HTERT RPE-1 (cell line): ENCODE data around the gene CMTM3.
"Not testable (repeated sequence)": the region's sequence is repeated elsewhere in the genome, so short reads cannot be mapped to it uniquely, and the experiment has no call there.

Experiments
- in situ Hi-C: fragments of 300-500 bp; cut with MboI; formaldehyde crosslinking; loops from 4 replicates; pipeline ENCODE4 v1.14.3; 2020; ENCODE audit warnings: low sequenced_read_pairs

The CMTM3 gene

DNA sequence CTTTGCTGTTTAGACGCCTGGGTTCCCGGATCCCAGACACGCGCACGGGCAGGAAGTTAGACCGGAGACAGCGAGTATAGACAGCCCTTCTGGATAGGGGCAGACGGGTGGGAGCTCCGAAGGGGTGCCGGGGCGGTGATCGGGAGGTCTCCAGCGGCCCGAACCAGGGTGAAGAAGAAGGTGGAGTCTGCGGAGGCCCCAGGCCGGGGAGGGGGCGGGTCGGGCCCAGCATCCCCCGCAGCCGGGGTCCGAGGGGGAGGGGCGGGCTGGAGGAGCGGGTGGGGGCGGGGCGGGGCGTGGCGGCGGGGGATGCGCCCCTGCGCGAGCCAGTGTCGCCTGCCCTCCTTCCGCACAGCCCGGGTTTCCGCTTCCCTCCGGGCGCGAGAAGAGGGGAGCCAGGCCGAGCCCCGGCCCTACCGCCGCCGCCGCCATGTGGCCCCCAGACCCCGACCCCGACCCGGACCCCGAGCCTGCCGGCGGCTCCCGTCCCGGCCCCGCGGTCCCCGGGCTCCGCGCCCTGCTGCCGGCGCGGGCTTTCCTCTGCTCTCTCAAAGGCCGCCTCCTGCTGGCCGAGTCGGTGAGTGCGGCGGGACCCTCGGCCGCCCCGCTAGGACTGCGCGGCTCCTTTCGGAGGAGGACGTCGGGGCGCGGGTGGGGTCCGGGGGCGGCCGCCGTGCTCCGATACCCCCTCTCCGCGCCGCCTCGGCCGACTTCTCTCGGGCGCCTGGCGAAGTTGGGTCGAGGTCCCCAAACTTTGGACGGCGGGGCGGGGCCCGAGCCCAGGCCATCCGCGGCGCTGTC is at the start of gene CMTM3:
TSS of gene CMTM3 (plus strand) at position 329 of the 801 bp plus-strand sequence. CDS start at position 431, 102 bp downstream.
- in situ Hi-C loops = no loop called here

DNA sequence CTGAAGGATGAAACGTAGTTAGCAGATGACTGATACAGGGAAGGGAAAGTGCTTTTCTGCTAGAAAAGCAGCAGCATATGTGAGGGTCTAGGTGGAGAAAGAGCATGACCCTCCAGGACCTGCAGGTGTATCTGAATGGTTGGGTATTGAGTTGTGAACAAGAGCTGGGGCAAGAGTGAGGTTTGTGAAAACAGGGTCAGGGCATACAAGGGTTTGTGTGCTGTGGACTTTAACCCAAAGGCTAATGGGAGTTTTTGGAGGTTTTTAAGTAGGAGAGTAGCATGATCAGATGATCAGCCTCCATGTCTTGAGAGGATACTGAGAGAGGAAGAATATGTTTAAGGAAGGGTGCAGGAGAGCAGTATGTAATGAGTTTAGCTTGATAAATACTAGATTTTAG is 44.4 kb upstream of the CMTM3 start:
- in situ Hi-C loops = no loop called here

DNA sequence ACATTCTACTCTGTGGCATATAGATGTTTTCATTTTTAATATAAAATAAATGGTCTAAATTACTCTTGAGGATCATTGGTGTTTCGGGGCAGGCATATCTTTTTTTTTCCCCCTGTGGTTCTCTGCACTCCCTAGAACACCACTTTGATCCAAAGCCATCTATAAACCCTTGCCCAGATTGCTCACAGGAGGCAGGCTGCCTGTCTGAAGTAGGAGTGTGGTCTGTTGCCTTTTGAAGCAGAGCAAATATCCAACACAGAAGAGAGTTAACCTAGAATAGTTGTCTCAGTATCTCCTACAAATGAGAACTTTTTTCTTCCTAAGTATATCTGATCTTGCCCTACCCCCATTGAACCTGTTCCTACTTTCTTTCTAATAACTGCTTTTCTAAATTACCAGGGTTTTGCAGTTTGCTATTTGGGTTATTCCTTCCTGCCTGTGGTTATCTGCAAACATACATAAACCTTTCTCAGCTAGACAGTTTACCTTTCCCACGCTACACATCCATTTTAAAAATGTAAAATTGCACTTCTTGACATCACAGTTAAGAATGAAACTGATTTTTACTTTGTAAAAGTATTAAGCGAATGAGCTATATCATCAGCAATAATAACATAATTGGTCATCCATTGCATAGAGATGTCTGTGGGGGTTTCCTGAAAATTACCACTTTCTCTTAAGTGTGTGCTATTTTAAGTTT is 43.0 kb upstream of the CMTM3 start:
- in situ Hi-C loops = no loop called here

DNA sequence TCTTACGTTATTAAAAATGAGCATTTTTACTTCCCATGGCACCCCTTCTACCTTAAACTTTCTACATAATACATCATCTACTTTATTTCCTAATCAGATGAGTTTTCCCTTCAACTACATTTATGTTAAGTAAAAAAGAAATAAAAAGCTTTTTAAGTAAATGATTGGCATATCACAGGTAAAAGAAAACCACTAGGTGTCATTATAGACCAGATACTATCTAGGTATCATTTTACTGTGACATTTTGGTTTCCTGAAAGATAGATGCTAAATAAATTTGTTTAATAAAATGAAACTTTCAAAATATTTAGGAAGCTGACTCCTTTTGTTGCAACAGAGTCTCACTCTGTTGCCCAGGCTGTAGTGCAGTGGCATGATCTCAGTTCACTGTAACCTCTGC is 42.1 kb upstream of the CMTM3 start:
- in situ Hi-C loops = no loop called here

DNA sequence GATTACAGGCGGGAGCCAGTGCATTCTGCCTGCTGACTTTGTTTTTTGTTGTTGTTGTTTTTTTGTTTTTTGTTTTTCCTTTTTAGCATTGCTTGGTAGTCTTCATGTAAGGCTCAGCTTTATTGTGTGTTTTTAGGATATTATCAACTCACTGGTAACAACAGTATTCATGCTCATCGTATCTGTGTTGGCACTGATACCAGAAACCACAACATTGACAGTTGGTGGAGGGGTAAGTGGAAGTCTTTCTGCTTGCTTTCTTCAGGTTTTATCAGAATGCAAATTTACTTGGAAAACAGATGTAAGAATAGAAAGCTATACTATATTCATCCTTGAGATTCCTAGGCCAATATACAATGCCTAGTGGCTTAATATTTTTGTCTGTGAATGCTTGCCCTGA is 41.5 kb upstream of the CMTM3 start:
- in situ Hi-C loops = no loop called here

DNA sequence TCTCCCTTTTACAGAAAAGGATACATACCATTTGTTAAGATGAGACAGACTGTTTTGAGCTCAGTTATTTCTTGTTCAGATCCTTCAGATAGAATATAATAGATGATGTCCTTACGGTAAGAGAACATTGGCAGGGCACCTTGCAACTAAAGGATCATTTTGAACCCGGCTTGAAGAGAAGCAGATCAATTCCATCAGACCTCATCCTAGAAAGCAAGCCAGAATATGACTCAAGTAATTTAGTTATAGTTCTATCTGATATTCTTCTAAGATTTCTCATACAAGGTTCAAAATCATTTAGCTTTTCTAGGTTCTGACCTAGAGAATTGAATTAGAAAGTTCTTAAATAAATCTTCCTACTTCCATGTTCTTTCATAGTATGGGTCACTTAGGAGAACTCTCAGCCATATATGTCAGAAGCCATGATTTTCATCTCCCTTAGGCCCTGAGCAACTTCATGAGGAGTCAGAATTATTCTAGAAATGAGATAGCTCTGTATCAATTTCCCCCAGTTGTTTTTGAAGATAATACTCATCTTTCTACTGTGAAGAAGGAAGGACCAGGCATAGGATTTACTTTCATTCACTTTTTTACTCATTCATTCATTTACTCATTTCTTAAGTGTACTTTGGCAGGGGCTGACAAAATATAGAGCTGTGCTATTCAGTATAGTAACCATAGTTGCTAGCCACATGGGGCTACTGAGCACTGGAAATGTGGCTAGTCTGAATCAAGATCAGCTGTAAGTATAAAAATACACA is 40.8 kb upstream of the CMTM3 start:
- in situ Hi-C loops = no loop called here

- in situ Hi-C loops = no loop called here
Observed at GRCh38 chr16:66566051-66566901, 38.2 kb upstream of the CMTM3 start, which contains the start of gene CMTM1. Gene CMTM1 (plus strand): TSS chr16:66566439. CDS start chr16:66566514, 75 bp downstream.

DNA sequence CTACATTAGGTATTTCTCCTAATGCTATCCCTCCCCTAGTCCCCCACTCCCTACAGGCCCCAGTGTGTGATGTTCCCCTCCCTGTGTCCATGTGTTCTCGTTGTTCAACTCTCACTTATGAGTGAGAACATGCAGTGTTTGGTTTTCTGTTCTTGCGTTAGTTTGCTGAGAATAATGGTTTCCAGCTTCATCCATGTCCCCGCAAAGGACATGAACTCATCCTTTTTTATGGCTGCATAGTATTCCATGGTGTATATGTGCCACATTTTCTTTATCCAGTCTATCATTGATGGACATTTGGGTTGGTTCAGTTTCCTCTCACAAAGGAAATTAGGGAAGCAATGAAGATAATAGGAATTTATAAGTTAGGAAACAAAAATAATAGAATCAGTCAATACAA is 37.2 kb upstream of the CMTM3 start:
- in situ Hi-C loops = not testable (repeated sequence)

DNA sequence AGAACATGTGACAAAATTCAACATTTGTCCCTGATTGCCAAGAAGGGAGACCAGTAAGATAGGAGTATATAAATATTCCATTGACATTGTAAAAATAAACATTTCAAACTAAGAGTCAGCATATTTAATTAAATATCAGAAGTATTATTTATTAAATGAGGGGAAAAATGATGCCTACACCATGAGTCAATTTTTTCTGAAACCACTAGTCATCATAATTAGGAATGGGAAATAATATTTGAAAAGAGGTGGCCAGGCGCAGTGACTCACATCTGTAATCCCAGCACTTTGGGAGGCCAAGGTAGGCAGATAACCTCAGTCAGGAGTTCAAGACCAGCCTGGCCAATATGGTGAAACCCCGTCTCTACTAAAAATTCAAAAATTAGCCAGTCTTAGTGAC is 36.1 kb upstream of the CMTM3 start:
- in situ Hi-C loops = no loop called here

GRCh38 chr16:66569131-66569530 is 35.4 kb upstream of the CMTM3 start:
- in situ Hi-C loops = no loop called here

DNA sequence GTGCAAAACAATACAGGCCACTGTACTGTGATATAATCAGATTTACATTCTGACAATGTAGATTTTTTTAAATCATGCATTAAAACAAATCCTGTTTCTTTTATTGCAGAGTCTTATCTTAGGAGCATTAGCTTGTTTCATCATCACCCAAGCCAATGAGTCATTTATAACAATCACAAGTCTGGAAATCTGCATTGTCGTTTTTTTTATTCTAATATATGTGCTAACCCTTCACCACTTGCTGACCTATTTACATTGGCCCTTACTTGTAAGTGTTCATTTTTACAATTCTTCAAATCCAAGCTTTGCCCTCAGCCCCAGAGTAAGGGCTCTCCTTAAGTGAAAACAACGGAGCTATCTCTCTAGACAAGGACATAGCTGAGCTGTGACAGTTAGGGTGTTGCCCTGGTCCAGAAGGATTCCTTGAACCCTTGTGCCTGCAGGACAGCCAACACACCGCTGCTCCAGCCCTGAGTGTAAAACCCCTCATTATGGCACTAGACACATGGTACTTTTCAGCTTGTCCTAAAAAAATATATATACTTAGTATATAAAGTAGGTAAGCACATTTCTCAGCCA is 34.6 kb upstream of the CMTM3 start:
- in situ Hi-C loops = no loop called here

DNA sequence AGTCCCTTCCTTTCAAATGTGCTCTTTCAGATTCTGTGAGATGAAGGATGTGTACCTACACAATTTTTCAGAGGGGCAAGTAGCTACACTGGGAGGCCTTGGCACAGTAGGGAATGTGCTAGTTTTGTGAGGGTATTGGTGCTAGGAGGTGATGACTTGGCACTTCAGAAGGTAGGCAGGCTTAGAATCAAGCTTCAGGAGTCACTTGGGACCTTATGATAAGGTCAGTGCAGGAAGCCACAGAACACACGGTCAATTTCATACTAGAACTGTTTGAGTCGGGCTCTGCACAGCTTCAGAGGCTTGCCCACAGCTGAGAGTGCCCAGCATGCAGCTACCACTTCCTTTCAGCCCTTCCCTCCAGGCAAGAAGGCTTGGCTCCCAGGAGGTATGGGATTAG is 32.1 kb upstream of the CMTM3 start:
- in situ Hi-C loops = no loop called here

- in situ Hi-C loops = no loop called here
Observed at GRCh38 chr16:66574081-66574480, 30.4 kb upstream of the CMTM3 start.

- in situ Hi-C loops = no loop called here
Observed at GRCh38 chr16:66574531-66574930, 30.0 kb upstream of the CMTM3 start.

DNA sequence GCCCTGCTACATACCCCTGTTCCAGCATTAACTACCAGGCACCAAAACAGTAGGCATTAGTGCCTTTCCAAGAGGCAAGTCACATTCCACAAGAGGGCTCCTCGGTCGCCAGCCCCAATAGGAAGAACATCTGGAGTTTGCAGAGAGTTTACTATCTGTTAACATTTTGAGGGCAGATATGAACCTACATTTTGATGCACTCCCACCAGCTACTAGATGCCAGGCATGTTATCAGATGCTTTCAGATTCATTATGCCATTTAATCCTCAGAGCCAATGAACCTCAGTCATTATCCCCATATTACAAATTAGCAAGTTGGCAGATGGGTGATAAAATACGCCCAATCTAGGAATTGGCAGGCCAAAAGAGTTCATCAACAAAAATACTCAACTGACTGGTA is 29.4 kb upstream of the CMTM3 start:
- in situ Hi-C loops = no loop called here

- in situ Hi-C loops = no loop called here
Observed at GRCh38 chr16:66576296-66576695, 28.2 kb upstream of the CMTM3 start.

- in situ Hi-C loops = no loop called here
Observed at GRCh38 chr16:66578651-66579531, 25.6 kb upstream of the CMTM3 start, which contains the start of gene CMTM2. Gene CMTM2 (plus strand): TSS chr16:66579463. CDS start chr16:66579608, 145 bp downstream.

DNA sequence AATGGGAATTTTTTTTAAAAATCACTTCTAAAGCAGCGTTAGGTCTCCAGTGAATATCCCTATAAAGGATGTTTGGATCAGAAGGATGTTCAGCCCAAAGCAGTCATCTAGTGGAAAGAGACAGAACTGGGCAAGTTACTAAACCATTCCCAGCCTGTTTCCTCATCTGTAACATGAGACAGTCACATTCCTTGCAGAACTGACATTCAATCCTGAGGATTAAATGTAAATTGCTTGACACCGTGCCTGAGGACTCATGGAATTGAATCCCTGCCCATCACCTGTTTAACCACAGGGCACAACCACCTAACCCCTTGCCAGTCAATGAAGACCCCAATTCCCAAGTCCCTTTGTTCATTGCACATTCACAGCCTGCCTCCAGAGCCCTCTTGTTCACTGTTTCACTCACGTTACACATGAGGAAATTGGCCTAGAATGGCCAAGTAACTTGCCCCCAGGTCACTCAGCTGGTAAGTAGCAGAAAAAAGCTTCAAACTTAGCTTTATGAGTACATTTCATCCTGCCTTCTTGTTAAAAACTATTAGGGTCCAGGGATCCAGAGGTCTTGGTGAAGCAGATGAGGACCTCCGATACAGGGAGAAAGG is 23.8 kb upstream of the CMTM3 start:
- in situ Hi-C loops = no loop called here
